Measurements from ENCODE around the gene HSBP1. TPM values are rescaled to one million over a fixed set of nuclear protein-coding genes. Genes with fewer than 3 reads are reported as not detected.

The HSBP1 gene
- total and polyA plus RNA-seq, 2 of the 13 experiments (the other 11 are each of a cell fraction or from before 2014, with no cell fraction given), result 249 to 292 TPM

DNA sequence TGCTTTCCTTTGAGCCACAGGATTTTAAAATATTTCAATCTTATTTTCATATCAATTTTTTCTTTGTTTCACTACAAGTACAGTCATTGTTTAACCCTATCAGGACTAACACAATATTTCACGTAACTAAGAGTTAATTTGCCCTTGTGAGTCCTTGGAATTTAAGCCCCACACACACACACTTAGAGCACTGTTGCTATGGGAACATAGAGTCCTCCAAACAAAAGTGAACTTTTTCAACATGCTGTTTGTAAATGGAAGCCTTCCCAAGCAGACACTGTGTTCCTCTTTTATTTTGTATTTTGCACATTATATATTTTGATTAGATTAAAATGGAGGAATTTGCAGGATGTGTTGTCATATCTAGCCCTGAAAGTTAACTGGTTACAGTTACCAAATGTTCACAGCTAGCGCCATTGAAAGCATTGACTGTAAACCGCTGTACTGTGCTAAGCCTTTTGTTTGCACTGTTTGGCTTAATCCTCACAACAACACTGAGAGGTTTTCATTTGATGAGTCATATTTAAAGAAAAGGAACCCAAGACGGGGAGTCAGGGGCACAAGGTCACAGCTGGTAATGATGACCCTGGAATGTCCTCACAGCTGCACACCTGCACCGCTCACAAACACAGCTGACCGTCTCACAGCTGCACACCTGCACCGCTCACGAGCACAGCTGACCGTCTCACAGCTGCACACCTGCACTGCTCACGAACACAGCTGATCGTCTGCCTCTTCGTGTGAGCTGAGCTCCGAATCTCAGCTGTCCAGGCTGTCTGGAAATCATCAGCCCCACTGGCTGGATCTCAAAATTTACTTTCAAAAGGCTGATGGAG is 6.3 kb downstream of the HSBP1 start (continued):
- TF ChIP-seq, protein P1, sequence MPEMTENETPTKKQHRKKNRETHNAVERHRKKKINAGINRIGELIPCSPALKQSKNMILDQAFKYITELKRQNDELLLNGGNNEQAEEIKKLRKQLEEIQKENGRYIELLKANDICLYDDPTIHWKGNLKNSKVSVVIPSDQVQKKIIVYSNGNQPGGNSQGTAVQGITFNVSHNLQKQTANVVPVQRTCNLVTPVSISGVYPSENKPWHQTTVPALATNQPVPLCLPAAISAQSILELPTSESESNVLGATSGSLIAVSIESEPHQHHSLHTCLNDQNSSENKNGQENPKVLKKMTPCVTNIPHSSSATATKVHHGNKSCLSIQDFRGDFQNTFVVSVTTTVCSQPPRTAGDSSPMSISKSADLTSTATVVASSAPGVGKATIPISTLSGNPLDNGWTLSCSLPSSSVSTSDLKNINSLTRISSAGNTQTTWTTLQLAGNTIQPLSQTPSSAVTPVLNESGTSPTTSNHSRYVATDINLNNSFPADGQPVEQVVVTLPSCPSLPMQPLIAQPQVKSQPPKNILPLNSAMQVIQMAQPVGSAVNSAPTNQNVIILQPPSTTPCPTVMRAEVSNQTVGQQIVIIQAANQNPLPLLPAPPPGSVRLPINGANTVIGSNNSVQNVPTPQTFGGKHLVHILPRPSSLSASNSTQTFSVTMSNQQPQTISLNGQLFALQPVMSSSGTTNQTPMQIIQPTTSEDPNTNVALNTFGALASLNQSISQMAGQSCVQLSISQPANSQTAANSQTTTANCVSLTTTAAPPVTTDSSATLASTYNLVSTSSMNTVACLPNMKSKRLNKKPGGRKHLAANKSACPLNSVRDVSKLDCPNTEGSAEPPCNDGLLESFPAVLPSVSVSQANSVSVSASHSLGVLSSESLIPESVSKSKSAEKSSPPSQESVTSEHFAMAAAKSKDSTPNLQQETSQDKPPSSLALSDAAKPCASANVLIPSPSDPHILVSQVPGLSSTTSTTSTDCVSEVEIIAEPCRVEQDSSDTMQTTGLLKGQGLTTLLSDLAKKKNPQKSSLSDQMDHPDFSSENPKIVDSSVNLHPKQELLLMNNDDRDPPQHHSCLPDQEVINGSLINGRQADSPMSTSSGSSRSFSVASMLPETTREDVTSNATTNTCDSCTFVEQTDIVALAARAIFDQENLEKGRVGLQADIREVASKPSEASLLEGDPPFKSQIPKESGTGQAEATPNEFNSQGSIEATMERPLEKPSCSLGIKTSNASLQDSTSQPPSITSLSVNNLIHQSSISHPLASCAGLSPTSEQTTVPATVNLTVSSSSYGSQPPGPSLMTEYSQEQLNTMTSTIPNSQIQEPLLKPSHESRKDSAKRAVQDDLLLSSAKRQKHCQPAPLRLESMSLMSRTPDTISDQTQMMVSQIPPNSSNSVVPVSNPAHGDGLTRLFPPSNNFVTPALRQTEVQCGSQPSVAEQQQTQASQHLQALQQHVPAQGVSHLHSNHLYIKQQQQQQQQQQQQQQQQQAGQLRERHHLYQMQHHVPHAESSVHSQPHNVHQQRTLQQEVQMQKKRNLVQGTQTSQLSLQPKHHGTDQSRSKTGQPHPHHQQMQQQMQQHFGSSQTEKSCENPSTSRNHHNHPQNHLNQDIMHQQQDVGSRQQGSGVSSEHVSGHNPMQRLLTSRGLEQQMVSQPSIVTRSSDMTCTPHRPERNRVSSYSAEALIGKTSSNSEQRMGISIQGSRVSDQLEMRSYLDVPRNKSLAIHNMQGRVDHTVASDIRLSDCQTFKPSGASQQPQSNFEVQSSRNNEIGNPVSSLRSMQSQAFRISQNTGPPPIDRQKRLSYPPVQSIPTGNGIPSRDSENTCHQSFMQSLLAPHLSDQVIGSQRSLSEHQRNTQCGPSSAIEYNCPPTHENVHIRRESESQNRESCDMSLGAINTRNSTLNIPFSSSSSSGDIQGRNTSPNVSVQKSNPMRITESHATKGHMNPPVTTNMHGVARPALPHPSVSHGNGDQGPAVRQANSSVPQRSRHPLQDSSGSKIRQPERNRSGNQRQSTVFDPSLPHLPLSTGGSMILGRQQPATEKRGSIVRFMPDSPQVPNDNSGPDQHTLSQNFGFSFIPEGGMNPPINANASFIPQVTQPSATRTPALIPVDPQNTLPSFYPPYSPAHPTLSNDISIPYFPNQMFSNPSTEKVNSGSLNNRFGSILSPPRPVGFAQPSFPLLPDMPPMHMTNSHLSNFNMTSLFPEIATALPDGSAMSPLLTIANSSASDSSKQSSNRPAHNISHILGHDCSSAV (CRISPR knock-in tag; IDR thresholded peaks at IDR 0.05; ENCODE audit: borderline replicate concordance), result no peak
- TF ChIP-seq, protein P2, sequence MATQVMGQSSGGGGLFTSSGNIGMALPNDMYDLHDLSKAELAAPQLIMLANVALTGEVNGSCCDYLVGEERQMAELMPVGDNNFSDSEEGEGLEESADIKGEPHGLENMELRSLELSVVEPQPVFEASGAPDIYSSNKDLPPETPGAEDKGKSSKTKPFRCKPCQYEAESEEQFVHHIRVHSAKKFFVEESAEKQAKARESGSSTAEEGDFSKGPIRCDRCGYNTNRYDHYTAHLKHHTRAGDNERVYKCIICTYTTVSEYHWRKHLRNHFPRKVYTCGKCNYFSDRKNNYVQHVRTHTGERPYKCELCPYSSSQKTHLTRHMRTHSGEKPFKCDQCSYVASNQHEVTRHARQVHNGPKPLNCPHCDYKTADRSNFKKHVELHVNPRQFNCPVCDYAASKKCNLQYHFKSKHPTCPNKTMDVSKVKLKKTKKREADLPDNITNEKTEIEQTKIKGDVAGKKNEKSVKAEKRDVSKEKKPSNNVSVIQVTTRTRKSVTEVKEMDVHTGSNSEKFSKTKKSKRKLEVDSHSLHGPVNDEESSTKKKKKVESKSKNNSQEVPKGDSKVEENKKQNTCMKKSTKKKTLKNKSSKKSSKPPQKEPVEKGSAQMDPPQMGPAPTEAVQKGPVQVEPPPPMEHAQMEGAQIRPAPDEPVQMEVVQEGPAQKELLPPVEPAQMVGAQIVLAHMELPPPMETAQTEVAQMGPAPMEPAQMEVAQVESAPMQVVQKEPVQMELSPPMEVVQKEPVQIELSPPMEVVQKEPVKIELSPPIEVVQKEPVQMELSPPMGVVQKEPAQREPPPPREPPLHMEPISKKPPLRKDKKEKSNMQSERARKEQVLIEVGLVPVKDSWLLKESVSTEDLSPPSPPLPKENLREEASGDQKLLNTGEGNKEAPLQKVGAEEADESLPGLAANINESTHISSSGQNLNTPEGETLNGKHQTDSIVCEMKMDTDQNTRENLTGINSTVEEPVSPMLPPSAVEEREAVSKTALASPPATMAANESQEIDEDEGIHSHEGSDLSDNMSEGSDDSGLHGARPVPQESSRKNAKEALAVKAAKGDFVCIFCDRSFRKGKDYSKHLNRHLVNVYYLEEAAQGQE (IDR thresholded peaks at IDR 0.05; ENCODE audit: borderline replicate concordance in 1 of 2, low read depth in 1 of 2, low read length in 2 of 2), result no peak
- TF ChIP-seq FOXO1 (CRISPR knock-in tag; IDR thresholded peaks at IDR 0.05) (no peak; the same call in 1 of the 2 replicates), ZNF260 (CRISPR knock-in tag; IDR thresholded peaks at IDR 0.05; ENCODE audit: borderline replicate concordance, low read depth) (no peak), ZBTB7A (CRISPR knock-in tag; IDR thresholded peaks at IDR 0.05) (no peak), ZSCAN30 (CRISPR knock-in tag; IDR thresholded peaks at IDR 0.05) (no peak), ZNF17 (CRISPR knock-in tag; IDR thresholded peaks at IDR 0.05) (no peak), NFKB2 (CRISPR knock-in tag; IDR thresholded peaks at IDR 0.05; ENCODE audit: borderline replicate concordance) (no peak), MBNL3 (CRISPR knock-in tag; conservative IDR thresholded peaks at IDR 0.05) (no peak)
- TF ChIP-seq, protein P3, sequence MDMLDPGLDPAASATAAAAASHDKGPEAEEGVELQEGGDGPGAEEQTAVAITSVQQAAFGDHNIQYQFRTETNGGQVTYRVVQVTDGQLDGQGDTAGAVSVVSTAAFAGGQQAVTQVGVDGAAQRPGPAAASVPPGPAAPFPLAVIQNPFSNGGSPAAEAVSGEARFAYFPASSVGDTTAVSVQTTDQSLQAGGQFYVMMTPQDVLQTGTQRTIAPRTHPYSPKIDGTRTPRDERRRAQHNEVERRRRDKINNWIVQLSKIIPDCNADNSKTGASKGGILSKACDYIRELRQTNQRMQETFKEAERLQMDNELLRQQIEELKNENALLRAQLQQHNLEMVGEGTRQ (IDR thresholded peaks at IDR 0.05; ENCODE audit: low read depth, low read length), result no peak
- TF ChIP-seq, protein P3 (CRISPR knock-in tag; IDR thresholded peaks at IDR 0.05; ENCODE audit: borderline replicate concordance), result no peak
- TF ChIP-seq, protein P4, sequence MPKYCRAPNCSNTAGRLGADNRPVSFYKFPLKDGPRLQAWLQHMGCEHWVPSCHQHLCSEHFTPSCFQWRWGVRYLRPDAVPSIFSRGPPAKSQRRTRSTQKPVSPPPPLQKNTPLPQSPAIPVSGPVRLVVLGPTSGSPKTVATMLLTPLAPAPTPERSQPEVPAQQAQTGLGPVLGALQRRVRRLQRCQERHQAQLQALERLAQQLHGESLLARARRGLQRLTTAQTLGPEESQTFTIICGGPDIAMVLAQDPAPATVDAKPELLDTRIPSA (CRISPR knock-in tag; IDR thresholded peaks at IDR 0.05; ENCODE audit: borderline replicate concordance), result no peak
